Adrenal gland (tissue), 5 donors: Measurements from ENCODE around the gene IGF2.

Experiments
- CTCF ChIP-seq, 6 experiments: fragments of 450-650 bp in 4 of 6; fragments of 200-600 bp in 2 of 6; sonication (generic) in 1 of 6; IDR thresholded peaks; 1 replicate in 5 of 6; 2 replicates in 1 of 6; pipeline versions ENCODE4 v1.5.1 to v1.8.0; 2016 to 2021; ENCODE audit warnings: antibody characterized with exemption in 6 of 6, mild to moderate bottlenecking in 2 of 6, moderate library complexity in 1 of 6
- POLR2A ChIP-seq, 2 donors: fragments of 450-650 bp; IDR thresholded peaks; one replicate each; pipeline ENCODE4 v1.6.1; 2017; ENCODE audit warnings: antibody characterized with exemption in 2 of 2, mild to moderate bottlenecking in 2 of 2, moderate library complexity in 1 of 2
- donor health status: DM: no; HTN: no; CAD: no.

- TF ChIP-seq CTCF (IDR thresholded peaks at IDR 0.05): no peak
- no peak for TF ChIP-seq POLR2A (IDR thresholded peaks at IDR 0.05)
Observed at GRCh38 chr11:2173761-2174160, 34.6 kb upstream of the IGF2 start.
